Uterus (tissue), 4 donors: ENCODE data around the gene SHISA9. TPM values are rescaled to one million over a fixed set of nuclear protein-coding genes. Genes with fewer than 3 reads are reported as not detected.

Experiments
- DNase-seq, 2 donors: peaks; one replicate each; pipeline ENCODE4 v3.0.0-alpha.2; 2019 to 2020
- H3K27ac ChIP-seq, 2 donors: fragments of 200-600 bp; sonication (generic); 1 replicate in 1 of 2; 2 replicates in 1 of 2; pipeline ENCODE4 v1.5.1; 2016 to 2018
- H3K27me3 ChIP-seq, 2 donors: fragments of 200-600 bp; sonication (generic); one replicate each; pipeline ENCODE4 v1.5.1; 2018 to 2019; ENCODE audit warnings: control low read depth in 1 of 2
- H3K36me3 ChIP-seq, 2 donors: fragments of 200-600 bp; sonication (generic); one replicate each; pipeline ENCODE4 v1.5.1; 2019; ENCODE audit warnings: control low read depth in 1 of 2
- H3K4me1 ChIP-seq, 2 donors: fragments of 200-600 bp; sonication (generic); one replicate each; pipeline ENCODE4 v1.5.1; 2018 to 2019; ENCODE audit warnings: control low read depth in 1 of 2
- H3K4me3 ChIP-seq, 2 donors: fragments of 200-600 bp; sonication (generic); 1 replicate in 1 of 2; 2 replicates in 1 of 2; pipeline ENCODE4 v1.5.1; 2018 to 2019; ENCODE audit warnings: mild to moderate bottlenecking in 1 of 2
- H3K9me3 ChIP-seq, 2 donors: fragments of 200-600 bp; sonication (generic); one replicate each; pipeline ENCODE4 v1.5.1; 2019; ENCODE audit warnings: control low read depth in 1 of 2
- CTCF ChIP-seq, 4 experiments: fragments of 200-600 bp in 2 of 4; fragments of 450-650 bp in 2 of 4; sonication (generic) in 2 of 4; IDR thresholded peaks; one replicate each; pipeline ENCODE4 v1.5.1; 2016 to 2019; ENCODE audit warnings: antibody characterized with exemption in 4 of 4, mild to moderate bottlenecking in 2 of 4, moderate library complexity in 1 of 4
- POLR2A ChIP-seq, 2 donors: fragments of 450-650 bp; IDR thresholded peaks; one replicate each; pipeline ENCODE4 v1.6.1; 2016; ENCODE audit warnings: antibody characterized with exemption in 2 of 2, mild to moderate bottlenecking in 1 of 2, moderate library complexity in 1 of 2
- intact Hi-C: fragments of 100-400 bp; cut with DNase I; formaldehyde crosslinking; loops from one replicate; pipeline ENCODE4 v1.15.1; 2023; ENCODE audit warnings: low total_unique reads
- total RNA-seq, 4 donors: library from RNA; depleted of rRNA in 3 of 4; stranded (reverse); fragments of >200 nt in 3 of 4; gene quantifications; one replicate each; pipeline versions ENCODE4 v1.1.0 to v1.2.4, GENCODE V29; 2014 to 2023
- donor health status: DM: yes; HTN: yes; CAD: no.

SHISA9 gene
- total RNA-seq, 4 donors from 2014 or later: 0.27 TPM; not detected in 3

GRCh38 chr16:13064821-13065220, 163.4 kb downstream of the SHISA9 start:
- DNase-seq: no peak
- Histone ChIP-seq H3K27me3 (no peaks in the 10 kb centered on the region), H3K36me3 (no peaks in the 10 kb centered on the region), H3K4me3 (no peak overlapping the region), H3K4me1 (no peaks in the 10 kb centered on the region), H3K9me3 (no peaks in the 10 kb centered on the region), H3K27ac (no peak overlapping the region)
- TF ChIP-seq CTCF (IDR thresholded peaks at IDR 0.05) (no peak), POLR2A (IDR thresholded peaks at IDR 0.05) (no peak)
- intact Hi-C loops: no loop called here

GRCh38 chr16:13067648-13068047, 166.2 kb downstream of the SHISA9 start:
- no peak overlapping the region for H3K27ac ChIP-seq
- H3K9me3 ChIP-seq: no peaks in the 10 kb centered on the region
- intact Hi-C loops: no loop called here
- H3K4me3 ChIP-seq: no peak overlapping the region
- no peak for TF ChIP-seq POLR2A (IDR thresholded peaks at IDR 0.05)
- no peak for TF ChIP-seq CTCF (IDR thresholded peaks at IDR 0.05)
- no peaks in the 10 kb centered on the region for H3K36me3 ChIP-seq
- no peaks in the 10 kb centered on the region for H3K27me3 ChIP-seq
- no peak for DNase-seq
- H3K4me1 ChIP-seq: no peaks in the 10 kb centered on the region

- H3K36me3 ChIP-seq: no peaks in the 10 kb centered on the region
- no peaks in the 10 kb centered on the region for H3K9me3 ChIP-seq
- DNase-seq: no peak
- intact Hi-C loops: no loop called here
- H3K27ac ChIP-seq: no peak overlapping the region
- H3K4me3 ChIP-seq: no peak overlapping the region
- no peaks in the 10 kb centered on the region for H3K27me3 ChIP-seq
- H3K4me1 ChIP-seq: no peaks in the 10 kb centered on the region
- TF ChIP-seq POLR2A (IDR thresholded peaks at IDR 0.05) (no peak), CTCF (IDR thresholded peaks at IDR 0.05) (no peak)
Measured at GRCh38 chr16:13068912-13069583, 167.7 kb downstream of the SHISA9 start.

- Histone ChIP-seq H3K4me1 (no peaks in the 10 kb centered on the region), H3K27me3 (no peaks in the 10 kb centered on the region), H3K4me3 (no peak overlapping the region), H3K27ac (no peak overlapping the region), H3K36me3 (no peaks in the 10 kb centered on the region), H3K9me3 (no peaks in the 10 kb centered on the region)
- no peak for DNase-seq
- no peak for TF ChIP-seq POLR2A (IDR thresholded peaks at IDR 0.05)
- TF ChIP-seq CTCF (IDR thresholded peaks at IDR 0.05): no peak
- intact Hi-C loops: no loop called here
Measured at GRCh38 chr16:13070268-13070667, 168.9 kb downstream of the SHISA9 start.

- H3K27ac ChIP-seq: no peak overlapping the region
- intact Hi-C loops: no loop called here
- TF ChIP-seq POLR2A (IDR thresholded peaks at IDR 0.05) (no peak), CTCF (IDR thresholded peaks at IDR 0.05) (no peak)
- no peak for DNase-seq
- no peaks in the 10 kb centered on the region for H3K9me3 ChIP-seq
- no peaks in the 10 kb centered on the region for H3K4me1 ChIP-seq
- H3K4me3 ChIP-seq: no peak overlapping the region
- H3K36me3 ChIP-seq: no peaks in the 10 kb centered on the region
- H3K27me3 ChIP-seq: no peaks in the 10 kb centered on the region
Measured at GRCh38 chr16:13076878-13077277, 175.5 kb downstream of the SHISA9 start.
